ENCODE results near the gene FBLN2.

DNA sequence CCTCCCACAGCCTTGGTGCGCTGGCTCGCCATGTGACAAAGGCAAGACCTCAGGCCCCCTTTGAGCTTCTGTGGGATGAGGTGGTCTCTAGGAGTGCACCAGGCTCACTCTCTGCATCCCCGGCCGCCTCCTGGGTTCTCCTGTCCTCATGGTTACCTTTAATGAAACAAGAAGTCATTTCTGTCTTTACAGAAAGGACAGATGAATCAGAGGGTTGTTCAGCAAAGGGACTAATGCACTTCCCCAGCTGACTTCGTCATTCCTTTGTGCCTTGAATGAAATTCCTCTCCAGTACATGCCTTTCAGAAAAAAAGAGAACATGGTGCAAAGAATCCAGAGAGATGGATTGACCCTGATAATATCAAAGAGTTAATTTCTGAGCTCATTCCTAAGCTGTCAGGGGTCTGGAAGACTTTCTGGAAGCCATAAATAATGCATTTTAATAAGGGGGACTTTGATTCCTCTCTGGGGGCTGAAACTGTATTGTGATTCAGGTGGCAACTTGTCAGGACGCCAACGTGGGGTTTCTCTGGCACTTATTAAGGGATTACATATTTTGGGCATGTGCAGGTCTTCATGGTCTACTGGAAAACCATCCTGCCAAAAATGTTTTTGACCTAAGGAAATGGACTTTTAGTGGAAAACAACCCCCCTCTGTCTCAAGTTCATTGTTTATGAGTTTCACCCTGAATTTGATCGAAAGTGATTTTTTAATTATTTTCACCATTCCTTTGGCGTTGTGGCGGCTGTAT lies 122.7 kb downstream of the FBLN2 start:
- TF ChIP-seq, protein P1, sequence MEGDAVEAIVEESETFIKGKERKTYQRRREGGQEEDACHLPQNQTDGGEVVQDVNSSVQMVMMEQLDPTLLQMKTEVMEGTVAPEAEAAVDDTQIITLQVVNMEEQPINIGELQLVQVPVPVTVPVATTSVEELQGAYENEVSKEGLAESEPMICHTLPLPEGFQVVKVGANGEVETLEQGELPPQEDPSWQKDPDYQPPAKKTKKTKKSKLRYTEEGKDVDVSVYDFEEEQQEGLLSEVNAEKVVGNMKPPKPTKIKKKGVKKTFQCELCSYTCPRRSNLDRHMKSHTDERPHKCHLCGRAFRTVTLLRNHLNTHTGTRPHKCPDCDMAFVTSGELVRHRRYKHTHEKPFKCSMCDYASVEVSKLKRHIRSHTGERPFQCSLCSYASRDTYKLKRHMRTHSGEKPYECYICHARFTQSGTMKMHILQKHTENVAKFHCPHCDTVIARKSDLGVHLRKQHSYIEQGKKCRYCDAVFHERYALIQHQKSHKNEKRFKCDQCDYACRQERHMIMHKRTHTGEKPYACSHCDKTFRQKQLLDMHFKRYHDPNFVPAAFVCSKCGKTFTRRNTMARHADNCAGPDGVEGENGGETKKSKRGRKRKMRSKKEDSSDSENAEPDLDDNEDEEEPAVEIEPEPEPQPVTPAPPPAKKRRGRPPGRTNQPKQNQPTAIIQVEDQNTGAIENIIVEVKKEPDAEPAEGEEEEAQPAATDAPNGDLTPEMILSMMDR (IDR thresholded peaks at IDR 0.05; ENCODE audit: low read depth, low read length, missing input control), result no peak
- TF ChIP-seq GABPA (IDR thresholded peaks at IDR 0.05 in 1 of 2, conservative IDR thresholded peaks at IDR 0.05 in 1 of 2), result no peak
- no peak for TF ChIP-seq SP1 (IDR thresholded peaks at IDR 0.05)
- TF ChIP-seq RAD21 (IDR thresholded peaks at IDR 0.05), result no peak
- no peak for TF ChIP-seq TAF1 (conservative IDR thresholded peaks at IDR 0.05)
- TF ChIP-seq FOXA1 (IDR thresholded peaks at IDR 0.05), result no peak
- TF ChIP-seq, protein P2, sequence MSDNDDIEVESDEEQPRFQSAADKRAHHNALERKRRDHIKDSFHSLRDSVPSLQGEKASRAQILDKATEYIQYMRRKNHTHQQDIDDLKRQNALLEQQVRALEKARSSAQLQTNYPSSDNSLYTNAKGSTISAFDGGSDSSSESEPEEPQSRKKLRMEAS (IDR thresholded peaks at IDR 0.05), result no peak
- TF ChIP-seq, protein P3, sequence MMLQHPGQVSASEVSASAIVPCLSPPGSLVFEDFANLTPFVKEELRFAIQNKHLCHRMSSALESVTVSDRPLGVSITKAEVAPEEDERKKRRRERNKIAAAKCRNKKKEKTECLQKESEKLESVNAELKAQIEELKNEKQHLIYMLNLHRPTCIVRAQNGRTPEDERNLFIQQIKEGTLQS (IDR thresholded peaks at IDR 0.05), result no peak
- TF ChIP-seq, protein P4, sequence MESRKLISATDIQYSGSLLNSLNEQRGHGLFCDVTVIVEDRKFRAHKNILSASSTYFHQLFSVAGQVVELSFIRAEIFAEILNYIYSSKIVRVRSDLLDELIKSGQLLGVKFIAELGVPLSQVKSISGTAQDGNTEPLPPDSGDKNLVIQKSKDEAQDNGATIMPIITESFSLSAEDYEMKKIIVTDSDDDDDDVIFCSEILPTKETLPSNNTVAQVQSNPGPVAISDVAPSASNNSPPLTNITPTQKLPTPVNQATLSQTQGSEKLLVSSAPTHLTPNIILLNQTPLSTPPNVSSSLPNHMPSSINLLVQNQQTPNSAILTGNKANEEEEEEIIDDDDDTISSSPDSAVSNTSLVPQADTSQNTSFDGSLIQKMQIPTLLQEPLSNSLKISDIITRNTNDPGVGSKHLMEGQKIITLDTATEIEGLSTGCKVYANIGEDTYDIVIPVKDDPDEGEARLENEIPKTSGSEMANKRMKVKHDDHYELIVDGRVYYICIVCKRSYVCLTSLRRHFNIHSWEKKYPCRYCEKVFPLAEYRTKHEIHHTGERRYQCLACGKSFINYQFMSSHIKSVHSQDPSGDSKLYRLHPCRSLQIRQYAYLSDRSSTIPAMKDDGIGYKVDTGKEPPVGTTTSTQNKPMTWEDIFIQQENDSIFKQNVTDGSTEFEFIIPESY (IDR thresholded peaks at IDR 0.05), result no peak
